ENCODE results near the gene PPM1H.

GRCh38 chr12:62899568-62900390, 35.2 kb downstream of the PPM1H start:
- TF ChIP-seq, protein P1, sequence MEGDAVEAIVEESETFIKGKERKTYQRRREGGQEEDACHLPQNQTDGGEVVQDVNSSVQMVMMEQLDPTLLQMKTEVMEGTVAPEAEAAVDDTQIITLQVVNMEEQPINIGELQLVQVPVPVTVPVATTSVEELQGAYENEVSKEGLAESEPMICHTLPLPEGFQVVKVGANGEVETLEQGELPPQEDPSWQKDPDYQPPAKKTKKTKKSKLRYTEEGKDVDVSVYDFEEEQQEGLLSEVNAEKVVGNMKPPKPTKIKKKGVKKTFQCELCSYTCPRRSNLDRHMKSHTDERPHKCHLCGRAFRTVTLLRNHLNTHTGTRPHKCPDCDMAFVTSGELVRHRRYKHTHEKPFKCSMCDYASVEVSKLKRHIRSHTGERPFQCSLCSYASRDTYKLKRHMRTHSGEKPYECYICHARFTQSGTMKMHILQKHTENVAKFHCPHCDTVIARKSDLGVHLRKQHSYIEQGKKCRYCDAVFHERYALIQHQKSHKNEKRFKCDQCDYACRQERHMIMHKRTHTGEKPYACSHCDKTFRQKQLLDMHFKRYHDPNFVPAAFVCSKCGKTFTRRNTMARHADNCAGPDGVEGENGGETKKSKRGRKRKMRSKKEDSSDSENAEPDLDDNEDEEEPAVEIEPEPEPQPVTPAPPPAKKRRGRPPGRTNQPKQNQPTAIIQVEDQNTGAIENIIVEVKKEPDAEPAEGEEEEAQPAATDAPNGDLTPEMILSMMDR (IDR thresholded peaks at IDR 0.05; ENCODE audit: low read length): no peak
- TF ChIP-seq EZH2 (IDR thresholded peaks at IDR 0.05; ENCODE audit: borderline replicate concordance, low read length): no peak

All from OCI-LY1 (cell line).